Measurements from ENCODE around the gene THADA.
"Not testable (repeated sequence)": the region's sequence is repeated elsewhere in the genome, so short reads cannot be mapped to it uniquely, and the experiment has no call there.

Gene THADA

DNA sequence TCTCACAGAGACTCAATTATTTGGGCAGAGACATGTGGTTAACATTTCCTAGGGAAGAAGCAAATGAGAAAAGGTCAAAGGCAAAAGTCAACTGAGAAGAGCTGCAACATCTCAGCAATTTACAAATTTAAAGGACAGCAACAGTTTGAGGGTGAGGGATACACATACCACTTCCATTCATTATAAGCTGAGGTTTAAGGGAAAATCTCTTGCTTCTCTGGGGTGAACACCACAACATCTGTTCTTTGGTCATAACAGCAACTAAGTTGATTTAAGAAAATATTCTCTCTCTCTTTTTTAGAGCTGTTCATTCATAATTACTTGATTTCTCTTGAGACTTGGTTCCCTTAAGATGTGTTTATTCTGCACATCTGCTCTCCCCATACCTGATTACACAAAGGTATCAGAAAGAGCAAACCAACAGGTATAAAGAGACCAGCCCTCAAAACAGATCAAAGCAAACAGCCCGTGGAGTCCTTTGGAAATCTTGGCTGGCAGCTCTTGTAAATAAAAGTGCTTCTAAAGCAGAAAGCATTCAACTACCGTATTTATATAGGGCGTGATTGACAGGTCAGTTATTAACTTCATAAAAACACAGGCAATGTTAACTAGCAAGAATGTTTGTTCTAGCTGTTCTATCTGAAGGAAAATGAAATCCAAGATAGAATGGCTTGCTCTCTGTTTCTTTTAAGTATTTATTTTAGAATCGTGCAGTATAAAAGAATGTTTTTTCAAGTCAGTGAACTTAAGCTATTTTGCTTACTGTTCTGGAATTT is 132.8 kb downstream of the THADA start:
- DNase-seq (ENCODE audit: low spot score): no peak

DNA sequence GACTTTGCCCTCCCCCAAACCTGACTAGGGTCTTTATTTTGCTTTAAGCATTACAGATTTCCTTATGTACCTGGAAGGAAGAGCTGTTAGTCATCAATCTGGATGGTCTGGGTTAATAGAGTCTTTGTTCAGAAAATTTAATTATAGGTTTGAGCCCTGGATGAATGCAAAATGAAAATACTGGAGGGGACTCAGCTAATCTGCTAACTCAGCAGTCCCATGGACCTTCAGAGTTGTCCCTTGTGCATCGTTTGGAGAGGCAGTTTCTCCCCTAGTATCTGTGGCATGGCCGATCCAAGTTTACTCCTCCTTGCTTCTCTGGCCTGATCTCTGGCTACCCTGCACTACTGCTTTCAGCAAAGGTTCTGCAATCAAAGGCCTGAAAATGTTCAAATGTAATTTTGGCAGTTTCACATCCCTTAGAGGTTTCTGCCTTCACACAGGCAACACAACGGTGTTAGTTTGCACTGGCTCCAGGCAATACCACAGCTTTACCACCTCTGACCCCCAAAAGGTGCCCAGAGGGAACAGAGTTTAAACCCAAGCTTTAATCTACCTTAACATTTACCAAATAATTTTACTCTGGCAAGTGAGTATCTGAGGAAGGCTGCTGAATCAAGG is 134.3 kb downstream of the THADA start:
- no peak for DNase-seq (ENCODE audit: low spot score)

DNA sequence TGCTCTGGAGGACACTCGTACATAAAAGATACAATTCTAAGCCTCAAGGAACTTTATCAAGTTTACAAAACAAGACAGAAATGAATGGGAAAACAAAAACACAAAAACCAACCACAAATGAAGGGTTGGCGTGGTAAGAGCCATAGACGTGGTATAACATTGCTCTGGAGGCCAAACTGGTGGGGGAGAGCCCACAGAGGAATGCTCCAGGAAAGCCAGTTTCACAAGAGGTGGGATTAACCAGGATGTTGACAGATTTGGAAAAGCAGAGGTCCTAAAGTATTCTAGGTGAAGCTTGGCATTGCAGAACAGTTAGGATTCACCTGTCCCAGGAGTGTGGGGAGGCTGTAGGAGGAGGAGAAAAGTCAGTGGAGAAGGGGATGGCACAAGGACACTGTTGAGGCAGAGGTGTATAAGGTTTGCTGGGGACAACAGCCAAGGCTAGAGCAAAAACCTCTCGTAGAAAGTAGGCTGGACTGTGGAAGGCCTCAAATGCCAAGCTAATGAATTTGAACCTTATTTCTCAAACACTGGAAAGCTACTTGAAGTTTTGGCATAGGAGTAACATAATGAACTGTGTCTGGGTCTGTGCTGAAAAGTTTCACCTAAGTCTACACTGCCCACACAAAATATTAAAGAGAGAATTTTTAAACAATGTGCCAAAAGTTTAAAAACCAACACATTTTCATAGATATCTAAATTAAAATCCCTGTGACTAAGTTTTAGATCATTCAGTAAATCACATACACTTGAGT is 135.1 kb downstream of the THADA start:
- no peak for DNase-seq (ENCODE audit: low spot score)

DNA sequence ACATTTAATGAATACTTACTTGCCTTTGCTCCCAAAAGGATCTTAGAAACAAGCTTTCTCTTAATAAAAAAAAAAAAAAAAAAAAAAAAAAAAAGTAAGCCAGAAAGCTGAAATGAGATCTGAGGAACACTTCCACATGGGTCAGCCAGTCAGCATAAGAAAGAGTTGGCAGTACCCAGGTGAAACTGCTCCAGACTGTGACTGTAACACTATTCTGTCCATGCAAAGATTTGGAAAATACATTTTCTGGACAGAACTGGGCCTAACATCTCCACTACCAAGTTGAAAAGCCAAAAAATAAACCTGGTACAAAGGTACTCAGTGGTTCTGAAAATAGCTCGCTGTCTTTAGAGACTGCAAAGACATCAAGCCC is 135.7 kb downstream of the THADA start:
- no peak for DNase-seq (ENCODE audit: low spot score)

DNA sequence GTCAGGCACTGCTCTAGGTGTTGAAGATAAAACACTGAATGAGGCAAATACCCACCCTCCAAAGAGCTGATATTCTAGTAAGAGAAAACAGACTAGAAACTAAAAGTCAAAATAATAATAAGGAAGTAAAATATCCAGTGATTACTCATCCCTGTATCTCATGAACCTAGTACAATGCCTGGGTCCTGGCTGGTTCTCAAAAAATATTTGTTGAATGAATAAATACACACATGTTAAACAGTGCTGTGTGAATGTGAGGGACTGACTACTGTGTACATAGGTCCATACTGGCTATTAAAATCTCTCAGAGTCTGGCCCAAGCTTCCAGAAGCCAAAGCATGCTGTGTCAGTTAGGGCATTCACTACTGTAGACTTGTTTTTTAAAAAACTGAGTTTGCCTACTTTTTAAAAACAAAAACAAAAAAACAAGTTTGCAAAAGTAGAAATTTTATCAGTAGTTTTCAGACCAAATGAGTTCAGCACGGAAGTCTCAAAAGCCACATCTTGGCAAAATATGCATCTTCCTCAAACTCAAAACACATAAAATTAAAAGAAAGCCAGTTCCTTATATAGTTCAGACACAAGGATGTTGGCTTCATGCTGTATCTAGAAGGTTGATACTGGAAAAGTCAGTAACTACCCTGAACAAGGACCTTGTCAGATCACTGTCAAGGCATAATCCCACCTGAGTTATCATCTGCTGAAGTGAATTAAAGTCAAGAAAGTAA is 136.2 kb downstream of the THADA start:
- DNase-seq (ENCODE audit: low spot score): no peak

DNA sequence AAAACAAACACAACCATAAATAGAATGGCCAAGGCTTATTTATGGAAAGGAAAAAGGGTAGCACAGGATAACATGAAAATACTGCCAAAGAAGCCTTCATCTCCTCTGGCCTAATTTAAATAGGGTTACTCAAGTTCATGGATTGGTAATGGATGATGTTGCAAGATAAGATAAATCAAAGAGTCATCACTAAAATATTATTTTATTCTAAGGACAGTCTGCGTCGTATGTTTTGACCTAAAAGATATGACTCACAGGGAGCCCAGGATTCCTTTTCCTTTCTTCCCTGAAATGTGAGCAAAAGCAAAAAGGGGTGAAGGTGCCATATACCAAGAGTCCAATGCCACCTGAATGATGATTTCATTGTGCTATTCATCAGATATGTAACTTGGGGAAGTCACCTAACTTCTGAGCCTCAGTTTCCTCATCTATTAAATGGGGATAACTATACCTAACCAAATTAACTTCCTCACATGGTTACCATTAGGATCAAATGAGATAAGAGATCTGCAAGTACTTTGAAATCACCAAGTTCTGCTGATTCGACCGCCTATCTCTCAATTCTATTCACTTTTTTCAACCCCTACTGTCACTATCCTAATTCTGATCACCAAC is 137.7 kb downstream of the THADA start:
- DNase-seq (ENCODE audit: low spot score): no peak

DNA sequence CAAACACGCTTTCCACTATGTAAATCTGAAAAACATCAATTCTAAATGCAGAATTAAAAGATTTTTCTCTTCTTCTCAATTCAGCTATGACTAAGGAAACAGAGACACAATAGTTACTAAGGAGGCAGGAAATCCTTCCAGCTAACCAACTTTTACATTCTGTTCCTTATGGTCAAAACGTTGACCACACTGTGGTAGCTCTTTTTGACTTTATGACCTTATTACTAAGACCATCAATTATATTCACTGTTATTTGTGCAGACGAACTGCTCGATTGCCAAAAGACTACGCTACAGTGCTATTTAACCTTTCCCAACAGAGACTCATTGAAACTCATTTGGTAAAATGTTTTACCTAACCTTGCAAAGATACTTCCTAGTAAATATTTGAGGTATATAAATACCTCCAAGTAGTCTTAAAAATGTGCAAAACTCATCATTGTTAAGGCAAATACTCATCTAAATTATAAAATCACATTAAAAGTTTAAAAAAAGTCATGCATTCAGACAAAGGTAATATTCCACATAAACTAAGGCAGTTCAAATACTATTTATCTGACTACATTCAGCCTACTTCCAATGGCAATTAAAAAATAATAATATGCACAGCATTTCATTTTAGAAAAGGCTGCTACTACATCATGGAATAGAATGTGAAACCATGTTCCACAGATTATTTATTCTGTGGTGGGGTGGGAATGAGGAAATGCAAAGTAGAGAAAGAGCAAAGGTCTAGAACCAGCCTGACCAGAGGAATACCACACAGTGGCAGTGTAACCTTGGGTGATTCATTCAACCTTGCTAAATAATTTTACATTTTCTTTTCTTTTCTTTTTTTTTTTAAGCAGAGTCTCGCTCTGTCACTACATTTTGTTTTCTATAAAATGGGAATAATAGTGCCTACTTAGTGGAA is 139.9 kb downstream of the THADA start:
- no peak for DNase-seq (ENCODE audit: low spot score)

DNA sequence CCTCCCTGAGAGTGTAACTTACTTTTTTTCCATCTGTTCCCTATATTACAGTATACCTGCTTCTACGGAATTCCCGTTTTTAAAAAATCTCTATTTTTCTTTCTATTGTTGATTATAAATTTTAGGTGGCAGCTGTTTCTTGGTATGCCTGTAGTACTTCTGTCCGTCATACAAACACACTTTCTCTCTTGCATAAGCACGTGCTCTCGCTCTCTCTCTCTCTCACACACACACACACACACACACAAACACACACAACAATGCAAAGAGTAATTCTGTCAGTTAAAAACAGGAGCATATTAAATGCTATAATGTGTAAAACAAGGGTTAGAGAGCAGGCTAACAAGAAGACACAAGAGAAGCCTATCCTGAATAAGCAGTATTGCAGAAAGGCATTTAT is 140.5 kb downstream of the THADA start:
- DNase-seq (ENCODE audit: low spot score): no peak

DNA sequence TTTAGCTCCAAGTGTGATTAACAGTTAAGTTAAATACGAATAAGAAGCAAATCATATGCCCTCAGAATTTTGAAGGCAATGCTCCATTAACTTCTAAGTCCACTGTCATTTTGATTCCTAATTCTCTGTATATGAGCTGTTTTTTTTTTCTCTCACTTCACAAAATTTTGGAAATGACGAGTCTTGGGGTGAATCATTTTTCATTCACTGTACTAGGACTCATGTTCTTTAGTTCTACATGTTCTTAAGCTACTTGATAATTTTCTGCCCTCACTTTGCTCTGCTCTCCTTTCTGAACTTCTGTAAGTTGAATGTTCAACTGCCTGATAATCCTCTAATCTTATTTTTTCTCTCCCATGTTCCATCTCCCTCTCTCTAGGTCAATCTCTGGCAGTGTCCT is 141.0 kb downstream of the THADA start:
- DNase-seq (ENCODE audit: low spot score): no peak

DNA sequence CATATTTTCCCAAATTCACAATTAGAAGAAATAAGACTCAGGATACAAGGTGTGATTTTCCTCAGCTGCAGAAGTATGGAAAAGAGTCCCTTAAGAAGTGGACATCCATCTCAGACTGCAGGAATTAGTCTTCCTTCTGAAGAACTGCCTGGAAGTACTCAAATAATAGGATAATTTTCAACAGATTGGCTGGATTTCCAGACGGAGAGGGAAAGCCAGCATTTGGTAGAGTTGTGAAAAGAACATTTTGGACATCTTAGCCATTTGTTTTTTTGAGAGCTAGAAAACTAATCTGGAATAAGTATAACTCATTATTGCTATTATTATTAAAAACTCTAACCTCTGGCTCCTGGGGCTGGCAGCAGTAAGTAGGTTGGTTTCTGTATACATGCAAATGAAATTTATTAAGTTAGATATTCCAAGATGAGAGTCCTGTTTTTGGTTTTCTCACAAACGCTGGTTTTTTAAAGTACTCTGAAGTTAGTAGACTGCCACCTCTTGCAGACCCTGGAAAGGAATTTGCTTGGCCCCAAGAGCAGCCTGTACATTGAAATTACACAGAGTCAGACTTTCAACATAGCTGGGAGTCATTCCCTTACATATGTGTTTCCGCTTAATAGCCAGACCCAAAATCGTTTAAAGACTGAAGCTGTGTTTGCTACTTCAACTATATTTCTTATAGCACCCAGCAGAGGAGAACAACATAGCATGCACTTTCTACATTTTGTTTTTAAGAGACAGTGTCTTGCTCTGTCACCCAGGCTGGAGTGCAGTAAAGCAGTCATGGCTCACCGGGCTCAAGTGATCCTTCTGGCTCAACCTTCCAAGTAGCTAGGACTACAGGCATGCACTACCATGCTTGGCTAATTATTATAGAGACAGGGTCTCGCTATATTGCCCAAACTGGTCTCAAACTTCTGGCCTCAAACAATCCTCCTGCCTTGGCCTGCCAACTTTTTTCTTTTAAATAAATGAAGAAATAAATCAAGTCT is 142.4 kb downstream of the THADA start:
- no peak for DNase-seq (ENCODE audit: low spot score)

DNA sequence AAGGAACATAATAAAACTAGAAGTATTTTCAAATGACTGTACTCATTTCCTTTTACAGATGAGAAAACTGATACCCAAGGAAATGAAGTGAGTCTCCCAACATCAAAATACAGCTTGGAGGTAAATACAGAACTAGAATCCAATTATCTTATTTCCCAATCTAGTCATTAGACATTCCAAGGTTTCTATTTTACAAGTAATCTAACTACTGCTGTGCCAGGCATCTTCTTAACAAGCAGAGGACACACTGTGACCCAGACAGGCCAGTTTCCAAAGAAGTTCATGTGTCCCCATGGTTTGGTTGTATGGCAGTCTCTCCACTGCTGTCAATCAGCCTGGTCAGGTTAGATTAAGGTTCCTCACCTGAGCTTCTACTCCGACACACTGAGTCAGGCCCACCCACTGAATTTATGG is 143.5 kb downstream of the THADA start:
- no peak for DNase-seq (ENCODE audit: low spot score)

DNA sequence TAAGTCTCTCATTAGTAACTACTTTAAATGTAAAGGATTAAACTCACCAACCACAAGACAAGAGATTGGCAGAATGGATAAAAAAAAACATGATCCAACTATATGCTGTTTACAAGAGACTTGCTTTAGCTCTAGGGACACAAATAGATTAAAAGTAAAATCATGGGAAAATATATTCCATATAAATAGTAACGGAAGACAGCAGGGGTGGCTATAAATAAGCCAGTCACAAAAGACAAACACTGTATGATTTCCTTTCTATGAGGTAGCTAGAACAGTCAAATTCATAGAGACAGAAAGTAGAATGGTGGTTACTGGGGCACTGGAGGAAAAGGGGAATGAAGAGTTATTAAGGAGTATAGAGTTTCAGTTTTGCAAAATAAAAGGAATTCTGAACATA is 145.2 kb downstream of the THADA start:
- DNase-seq (ENCODE audit: low spot score): no peak

DNA sequence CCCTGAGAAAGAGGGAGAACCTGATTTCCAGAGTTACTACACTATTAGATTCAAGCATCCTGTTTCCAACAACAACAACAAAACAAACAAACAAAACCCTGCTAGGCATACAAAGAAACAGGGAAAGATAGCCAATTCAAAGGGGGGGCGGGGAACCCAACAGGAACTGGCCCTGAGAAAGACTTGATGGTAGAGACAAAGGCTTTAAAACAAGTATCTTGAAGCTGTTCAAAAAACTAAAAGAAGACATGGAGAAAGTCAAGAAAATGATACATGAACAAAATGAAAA is 147.1 kb downstream of the THADA start:
- DNase-seq (ENCODE audit: low spot score): no peak

DNA sequence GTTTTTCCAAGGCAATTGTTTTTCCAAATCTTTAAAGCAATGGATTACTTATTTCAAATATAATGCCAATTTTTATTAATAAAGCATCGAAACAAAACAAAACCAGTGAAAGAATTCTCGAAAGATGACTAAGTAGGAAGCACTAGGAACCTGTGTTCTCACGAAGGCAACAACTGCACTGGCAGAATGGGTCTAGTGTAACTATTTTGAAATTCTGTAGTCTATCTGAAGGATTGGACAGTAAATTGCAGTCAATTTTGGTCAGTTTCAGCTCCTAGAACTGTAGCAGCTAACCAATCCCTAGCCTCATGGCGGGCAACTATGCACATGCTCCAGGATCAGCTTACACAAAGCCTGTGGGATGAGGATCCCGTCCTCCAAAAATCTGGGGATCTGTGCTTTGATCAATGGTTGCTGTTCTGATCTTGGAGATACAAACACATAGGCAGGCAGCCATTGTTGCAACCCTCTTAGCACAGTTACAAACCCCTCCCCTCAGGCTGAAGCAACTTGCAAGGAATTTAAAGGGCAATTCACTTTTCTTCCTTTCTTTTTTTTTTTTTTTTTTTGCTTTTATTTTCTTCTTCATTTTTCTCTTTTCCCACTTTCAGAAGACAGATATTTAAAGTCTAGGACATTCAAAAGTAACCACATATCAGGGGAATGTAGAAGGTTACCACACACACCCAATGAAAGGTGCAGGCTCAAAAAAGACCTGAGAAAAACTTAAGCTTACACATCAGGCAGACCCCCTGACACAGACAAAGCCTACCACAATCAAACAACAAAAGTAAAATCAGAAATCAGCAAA is 147.6 kb downstream of the THADA start:
- no peak for DNase-seq (ENCODE audit: low spot score)

DNA sequence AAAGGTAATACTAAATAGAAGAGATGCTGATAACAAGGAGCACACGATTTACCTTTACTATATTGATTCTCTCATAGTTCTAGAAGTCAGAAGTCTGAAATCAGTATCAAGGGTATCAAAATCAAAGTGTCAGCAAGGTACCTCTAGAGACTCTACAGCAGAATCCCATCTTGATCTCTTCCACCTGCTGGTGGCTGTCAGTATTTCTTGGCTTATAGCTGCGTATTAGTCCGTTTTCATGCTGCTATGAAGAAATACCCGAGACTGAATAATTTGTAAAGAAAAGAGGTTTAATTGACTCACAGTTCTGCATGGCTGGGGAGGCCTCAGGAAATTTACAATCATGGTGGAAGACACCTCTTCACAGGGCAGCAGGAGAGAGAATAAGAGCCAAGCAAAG is 149.1 kb downstream of the THADA start:
- not testable (repeated sequence) for DNase-seq (ENCODE audit: low spot score)

DNA sequence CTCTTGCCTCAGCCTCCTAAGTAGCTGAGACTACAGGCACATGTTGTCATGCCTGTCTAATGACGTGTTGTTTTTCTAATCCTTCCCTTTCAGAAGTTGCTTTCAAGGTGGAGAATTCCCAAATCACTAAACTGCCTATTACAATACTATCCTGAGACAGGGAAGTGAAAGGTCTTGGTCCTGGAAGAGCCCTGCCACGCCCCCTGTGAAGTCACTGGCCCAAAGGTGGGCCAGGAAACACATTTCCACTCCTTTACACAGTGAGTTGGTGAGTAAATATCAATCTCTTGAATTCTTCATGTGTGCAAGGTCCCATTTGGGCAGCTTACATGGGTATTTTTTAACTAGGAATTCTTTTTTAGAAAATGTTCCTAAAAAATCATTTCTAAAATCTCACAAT is 150.1 kb downstream of the THADA start:
- no peak for DNase-seq (ENCODE audit: low spot score)

DNA sequence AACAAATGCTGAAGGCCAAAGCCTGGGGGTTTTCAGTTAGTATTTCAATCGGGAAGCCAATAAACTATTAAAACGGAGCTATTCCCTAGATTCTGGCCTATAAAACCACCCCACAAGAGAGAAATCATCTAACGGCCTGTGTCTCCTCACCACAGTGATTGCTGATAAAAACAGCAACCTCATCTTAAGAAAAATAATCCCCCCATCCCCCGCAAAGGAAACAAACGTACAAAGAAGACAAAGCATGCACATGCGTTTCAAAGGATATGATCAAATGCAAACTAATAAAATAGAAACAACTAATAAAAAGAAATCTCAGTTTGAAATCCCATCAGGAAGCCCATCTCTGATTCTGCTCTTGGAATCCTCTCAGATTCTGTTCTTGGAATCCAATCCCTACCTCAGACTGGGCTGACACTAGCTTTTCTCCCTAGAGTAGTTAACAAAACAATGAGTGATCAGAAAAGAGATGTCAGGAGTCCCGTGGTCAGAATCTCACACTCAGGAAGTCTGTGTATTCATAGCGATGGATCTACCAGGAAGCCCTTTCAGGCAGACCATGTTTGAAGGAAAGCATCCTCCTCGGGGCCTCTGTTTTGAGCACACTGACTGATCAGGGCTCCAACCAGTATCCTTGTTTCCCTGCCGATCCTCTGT is 150.7 kb downstream of the THADA start:
- no peak for DNase-seq (ENCODE audit: low spot score)

DNA sequence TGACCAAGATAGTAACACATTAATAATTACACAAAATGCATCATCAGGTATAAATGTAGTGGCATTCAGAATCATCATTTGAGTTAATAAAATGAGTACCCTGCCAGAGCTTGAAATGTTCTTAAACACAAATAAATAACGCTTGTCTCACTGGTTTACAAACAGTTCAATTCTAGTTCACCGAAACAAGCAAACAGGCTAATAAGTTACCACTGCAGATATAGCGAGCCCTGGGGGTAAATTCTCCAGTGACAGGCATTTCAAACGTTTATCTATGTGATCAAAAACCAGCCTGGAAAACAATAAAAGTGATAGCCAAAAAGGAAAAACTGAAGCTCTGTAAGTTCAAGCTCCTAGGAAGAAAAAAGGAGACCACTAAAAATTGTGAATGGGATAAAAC is 152.6 kb downstream of the THADA start:
- DNase-seq (ENCODE audit: low spot score): no peak

DNA sequence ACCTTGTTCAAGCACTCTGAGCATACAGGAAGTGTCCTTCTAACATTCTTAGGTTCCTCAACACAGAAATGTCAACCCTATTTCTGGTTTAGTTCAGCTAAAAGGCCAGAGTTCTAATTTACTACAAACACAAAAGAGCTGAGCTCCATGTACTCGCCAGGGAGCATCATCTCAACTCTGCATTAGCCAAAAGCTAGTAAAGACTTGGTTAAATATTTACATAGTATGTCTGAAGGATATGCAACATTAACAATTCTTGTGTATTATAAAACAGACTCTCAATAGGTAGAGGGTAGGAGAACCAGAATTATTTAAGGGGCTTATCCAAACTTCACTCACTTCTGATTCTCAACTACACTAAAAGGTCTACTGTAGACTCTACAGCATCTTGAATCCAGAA is 154.6 kb downstream of the THADA start:
- no peak for DNase-seq (ENCODE audit: low spot score)
